ENCODE results near the gene PROSER2.
"Not testable (repeated sequence)": the region's sequence is repeated elsewhere in the genome, so short reads cannot be mapped to it uniquely, and the experiment has no call there.

PROSER2 gene

GRCh38 chr10:11886138-11886474 lies 63.0 kb downstream of the PROSER2 start:
- DNase-seq, result no peak

- no peak for DNase-seq
These were observed 63.7 kb downstream of the PROSER2 start for GRCh38 chr10:11886851-11887250.

DNA sequence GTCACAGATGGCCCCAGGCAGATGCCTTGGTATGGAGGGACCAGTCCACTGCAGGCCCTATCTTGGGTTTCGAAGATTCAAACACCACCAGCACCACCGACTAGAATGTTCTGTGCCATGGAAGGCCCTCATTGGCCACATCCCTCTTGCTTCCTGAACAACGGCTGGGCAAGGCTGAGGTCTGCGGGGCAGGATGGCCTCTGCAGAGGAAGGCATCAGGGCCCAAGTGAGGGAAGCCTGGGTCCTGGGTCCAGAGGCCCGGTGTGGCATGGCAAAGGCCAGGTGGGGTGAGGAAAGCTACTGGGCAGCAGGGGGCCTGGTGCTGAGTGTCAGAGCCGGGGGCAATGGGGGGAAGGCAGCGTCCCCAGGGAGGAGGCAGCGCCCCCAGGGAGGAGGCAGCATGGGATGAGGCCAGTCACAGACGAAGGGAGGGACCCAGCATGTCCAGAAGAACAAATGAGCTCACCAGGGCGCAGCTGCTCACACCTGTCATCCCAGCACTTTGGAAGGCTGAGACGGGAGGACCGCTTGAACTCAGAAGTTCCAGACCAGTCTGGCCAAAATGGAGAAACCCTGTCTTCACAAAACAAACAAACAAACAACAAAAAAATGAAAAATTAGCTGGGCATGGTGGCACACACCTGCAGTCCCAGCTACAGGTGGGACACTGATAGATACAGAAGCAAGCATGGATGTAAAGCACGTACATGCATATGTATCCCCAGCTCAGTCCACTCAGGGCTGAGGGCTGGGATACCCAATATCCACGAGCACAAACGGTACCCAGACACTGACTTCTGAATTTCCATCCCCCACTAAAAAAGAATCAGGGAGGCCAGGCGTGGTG lies 64.4 kb downstream of the PROSER2 start:
- DNase-seq, result no peak

DNA sequence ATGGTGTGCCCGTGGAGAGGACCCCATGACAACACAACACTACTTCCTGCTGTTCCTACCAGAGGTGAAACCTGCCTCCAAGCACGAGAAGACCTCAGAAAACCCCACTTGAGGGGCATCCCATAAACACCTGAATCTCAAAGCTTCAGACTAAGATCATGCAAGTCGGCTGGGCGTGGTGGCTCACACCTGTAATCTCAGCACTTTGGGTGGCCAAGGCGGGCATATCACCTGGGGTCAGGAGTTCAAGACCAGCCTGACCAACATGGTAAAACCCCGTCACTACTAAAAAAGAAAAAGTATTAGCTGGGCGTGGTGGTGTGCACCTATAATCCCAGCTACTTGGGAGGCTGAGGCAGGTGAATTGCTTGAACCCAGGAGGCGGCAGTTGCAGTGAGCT lies 66.1 kb downstream of the PROSER2 start:
- not testable (repeated sequence) for DNase-seq

- no peak for DNase-seq
These were observed 68.8 kb downstream of the PROSER2 start for GRCh38 chr10:11891776-11892486.

DNA sequence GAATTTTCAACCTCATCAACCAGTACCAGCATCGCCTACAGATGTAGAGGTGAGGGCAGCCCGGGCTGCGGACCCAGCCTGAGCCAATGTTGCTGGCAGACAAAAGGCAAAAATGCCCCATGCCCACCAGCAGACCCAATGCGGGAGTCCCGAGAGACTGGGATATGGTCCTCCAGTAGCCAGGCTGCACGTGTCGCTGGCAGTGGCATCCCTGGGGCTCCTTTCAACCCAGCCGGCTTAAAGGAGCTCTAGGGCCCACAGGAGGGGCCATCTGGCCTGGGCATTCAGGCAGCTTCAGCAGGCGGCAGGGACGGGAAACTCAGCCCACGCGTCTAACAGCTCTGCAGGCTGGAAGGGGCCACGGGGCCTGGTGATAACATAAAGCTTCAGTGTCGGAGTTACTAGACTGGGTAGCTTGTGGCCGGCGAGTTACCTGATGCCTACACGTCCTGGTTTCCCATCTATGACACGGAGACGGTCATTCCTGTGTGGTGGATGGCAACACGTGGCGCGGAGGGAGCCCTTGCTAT lies 70.7 kb downstream of the PROSER2 start:
- DNase-seq, result no peak

GRCh38 chr10:11894381-11895107 lies 71.4 kb downstream of the PROSER2 start:
- no peak for DNase-seq

DNA sequence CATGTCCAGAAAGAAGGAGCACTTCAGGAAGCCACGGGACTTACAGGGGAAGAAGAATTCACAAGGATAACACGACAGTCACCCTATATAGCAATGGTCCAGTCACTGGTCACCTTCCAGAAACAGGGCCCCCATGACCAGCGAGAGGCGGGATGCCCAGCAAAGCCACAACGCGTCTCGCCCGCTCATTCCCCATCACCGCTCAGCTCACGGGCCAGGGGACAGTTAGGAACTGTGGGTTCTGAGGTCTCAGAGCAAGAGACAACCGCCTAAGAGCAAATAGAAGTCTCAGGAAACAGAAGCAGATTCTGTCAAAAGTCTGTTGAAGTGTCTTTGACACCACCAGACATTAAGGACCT lies 71.9 kb downstream of the PROSER2 start:
- DNase-seq, result no peak

DNA sequence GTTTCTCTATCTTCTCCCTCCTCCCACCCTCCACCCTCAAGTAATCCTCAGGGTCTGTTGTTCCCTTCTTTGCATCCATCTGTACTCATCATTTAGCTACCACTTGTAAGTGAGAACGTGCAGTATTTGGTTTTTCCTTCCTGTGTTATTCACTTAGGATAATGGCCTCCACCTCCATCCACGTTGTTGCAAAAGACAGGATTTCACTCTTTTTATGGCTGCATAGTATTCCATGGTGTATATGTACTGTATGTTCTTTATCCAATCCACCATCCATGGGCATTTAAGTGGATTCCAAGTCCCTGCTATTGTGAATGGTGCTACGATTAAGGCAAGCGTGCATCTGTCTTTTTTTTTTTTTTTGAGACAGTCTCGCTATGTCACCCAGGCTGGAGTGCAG lies 72.4 kb downstream of the PROSER2 start:
- DNase-seq, result no peak

GRCh38 chr10:11896549-11897200 lies 73.5 kb downstream of the PROSER2 start:
- DNase-seq, result no peak

GRCh38 chr10:11898033-11898371 lies 74.8 kb downstream of the PROSER2 start:
- DNase-seq, result no peak

DNA sequence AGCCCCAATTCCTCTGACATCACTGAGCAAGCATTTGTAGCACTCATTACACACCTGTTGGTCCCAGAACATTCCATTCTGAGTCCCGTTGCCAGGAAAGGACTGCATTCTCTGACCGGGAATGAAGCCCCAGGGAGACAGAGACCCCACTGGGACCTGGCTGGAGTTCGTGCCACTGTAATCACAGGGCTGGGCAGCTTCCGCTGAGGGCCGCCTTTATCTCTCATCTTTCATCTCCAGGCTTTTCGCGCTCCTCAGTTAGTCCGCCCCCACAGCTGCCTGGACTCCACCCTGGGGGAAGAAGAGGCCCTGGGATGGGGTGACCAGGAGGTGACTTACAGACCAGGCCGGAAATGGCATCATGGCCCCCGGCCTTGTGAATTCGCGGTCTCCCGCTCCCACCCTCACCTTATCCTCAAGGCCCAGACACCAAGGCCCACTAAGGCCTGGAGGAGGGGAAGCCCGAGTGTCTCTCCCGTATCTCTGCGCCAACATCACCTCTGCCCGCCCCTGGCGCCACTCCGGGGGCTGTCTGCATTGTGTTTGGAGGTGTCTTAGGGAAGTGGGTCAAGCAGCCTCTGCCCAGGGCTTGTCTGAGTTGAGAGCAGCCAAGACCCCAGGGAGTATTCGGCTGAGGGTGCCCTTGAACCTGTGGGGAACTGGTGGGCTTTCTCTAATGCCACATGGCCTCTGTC lies 75.4 kb downstream of the PROSER2 start:
- DNase-seq, result no peak

DNA sequence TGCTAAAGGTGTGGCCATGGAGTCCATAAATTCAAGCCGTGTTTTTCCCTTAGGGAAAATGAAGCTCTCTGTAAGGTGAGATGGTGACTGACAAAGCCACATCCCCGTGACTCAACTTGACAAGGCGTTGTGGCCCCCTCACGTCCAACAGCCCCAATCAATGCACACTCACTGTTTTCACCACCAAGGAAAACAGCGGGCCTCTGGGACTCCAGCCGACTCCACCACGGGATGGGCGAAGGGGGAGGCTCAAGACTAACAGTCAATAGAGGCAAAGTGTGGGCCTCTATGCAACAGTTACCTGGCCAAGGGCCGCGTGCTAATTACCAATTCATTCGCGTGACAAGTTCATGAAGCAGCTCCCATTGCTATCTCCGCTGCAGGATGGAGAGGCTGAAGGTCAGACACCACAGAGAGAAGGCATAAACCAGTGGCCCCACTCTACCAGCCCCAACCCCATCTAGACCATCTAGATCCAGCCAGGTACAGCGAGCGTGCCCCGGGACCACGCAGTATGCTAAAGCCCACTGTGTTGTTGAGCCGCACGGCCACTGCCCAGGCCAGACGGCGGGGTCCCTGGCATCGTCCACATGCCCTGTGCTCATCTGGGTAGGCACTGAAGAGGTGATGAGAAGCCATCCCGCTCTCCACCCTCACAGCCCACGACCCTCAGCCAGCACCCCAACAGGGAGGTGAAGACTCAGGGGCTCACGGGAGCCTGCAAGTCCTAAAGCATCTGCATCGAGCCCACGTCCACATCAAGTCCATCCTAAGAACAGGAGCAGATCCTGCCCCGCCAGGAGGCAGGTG lies 76.1 kb downstream of the PROSER2 start:
- no peak for DNase-seq

GRCh38 chr10:11901036-11901301 lies 77.8 kb downstream of the PROSER2 start:
- DNase-seq, result no peak

- no peak for DNase-seq
These were observed 78.3 kb downstream of the PROSER2 start for GRCh38 chr10:11901454-11901832.

- no peak for DNase-seq
These were observed 78.8 kb downstream of the PROSER2 start for GRCh38 chr10:11901833-11902475.

DNA sequence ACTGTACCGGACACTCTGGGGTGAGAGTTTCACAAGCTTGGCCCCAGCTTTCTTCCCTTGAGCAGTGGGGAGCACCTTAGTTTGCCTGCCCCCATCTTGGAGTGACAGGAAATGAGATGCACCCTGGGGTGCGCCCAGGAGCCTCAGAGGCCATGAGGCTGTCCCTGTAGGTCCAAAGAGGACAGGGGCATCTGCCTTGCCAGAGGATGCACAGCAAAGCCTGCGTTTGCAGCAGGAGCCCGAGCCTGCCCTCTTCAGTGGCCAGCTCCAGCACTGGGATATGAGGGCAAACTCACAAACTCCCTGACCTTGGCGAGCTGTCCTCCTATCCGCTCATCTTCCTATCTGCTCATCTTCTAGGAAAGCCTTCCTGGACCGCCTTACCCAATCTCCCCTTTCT lies 79.5 kb downstream of the PROSER2 start:
- no peak for DNase-seq

DNA sequence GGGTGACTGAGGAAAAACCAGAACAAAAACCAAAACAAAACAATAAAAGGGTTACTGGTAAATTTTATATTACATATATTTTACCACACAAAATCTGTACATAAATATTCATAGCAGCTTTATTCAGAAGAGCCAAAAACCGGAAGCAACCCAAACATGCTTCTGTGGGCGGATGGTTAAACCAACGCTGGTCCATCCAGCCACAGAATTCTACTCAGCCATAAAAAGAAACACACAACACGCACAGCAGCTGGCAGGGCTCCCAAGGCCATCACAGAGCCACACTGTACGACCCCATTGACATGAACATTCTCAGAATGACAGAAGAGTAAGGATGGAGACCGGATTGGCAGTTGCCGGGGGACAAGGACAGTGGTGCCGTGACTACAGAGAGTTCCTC lies 83.6 kb downstream of the PROSER2 start:
- no peak for DNase-seq

- DNase-seq, result no peak
These were observed 84.8 kb downstream of the PROSER2 start for GRCh38 chr10:11907914-11908313.

GRCh38 chr10:11908536-11908935 lies 85.4 kb downstream of the PROSER2 start:
- no peak for DNase-seq

- DNase-seq, result no peak
These were observed 85.8 kb downstream of the PROSER2 start for GRCh38 chr10:11908991-11909390.
